NCI-H146 treated with DMSO at 0.1 percent for 48 hours (cell line): Measurements from ENCODE around the gene HOATZ.
A peak's percentile ranks its signal among the peaks of the same experiment; 100 is the strongest.

Source experiments
- DNase-seq: peaks from one replicate; lab custom pipeline; 2025; ENCODE audit not compliant: unreplicated experiment; lab: John Stamatoyannopoulos, UW

HOATZ gene

DNA sequence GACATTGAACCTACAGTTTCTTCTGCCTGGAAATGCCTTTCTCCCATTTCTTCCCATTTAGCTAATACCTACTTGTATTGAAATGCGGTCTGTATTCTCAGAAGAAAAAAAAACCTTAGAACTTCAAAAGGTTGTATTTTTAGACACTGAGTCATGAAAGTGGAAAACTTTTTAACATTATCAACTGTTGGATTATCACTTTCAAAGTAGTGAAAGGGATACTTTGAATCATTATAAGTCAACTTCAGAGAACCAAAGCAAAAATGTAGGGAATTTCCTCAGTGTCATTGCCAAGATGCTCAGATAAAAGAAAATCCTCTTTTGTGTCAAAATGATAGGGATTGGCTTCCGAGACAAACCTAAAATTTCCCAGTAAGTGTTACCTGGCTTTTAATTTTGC is 6.6 kb downstream of the HOATZ start:
- DNase-seq: no peak

GRCh38 chr11:111522426-111522825 is 7.8 kb downstream of the HOATZ start:
- DNase-seq: no peak

- DNase-seq: no peak
Observed at GRCh38 chr11:111523343-111523742, 8.8 kb downstream of the HOATZ start.

DNA sequence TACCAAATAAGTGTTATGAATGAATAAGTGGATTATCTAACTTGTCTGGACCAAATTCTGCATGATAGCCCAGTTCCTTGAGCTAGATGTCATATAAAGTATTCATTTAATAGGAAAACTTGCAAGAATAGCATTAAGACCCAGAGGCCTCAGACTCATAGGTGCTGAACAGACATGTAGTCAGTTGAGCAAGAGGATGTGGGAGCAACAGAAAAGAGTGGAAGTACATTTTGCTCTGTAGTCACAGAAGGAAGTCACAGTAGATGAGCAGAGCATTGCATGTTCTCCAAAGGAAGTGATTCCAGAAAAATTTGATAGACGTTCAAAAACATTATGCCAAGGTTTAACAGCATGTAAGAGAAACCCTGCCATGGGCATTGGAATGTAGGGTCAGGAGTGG is 9.5 kb downstream of the HOATZ start:
- DNase-seq: no peak

DNA sequence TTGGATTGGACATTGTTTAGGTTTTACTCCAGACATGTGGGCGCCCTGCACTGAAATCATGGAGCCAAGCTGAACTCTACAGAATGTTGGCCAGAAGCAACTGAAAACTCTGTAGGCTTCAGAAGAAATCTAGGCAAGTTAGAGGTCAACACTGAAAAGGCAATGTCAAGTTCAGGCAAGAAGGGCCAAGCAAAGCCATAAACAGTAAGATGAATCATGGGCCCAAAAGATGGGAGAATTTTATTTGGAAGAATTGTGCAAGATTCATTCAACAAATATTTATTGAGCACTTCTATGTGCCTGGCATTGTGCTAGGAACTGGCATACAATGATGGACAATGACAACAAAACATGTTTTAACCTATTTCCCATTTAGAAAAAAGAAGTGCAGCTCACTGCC is 10.9 kb downstream of the HOATZ start:
- DNase-seq: no peak

DNA sequence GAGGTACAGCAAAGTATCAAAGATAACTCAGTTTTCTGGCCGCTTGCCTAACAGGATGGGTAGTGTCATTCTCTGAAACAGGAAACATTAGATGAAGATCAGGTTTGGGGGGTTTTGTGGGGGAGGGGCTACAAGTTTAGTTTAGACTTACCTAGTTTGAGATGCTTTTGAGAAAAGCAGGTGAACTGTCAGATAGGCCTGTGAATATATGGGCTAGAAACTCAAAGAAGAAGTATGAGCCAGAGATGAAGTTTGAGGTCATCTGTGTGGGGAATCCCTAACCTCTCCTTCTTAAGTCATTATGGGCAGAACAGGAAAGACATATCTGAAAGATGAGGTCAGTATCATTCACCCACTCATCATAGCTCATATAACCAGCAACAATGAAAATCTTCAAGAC is 11.9 kb downstream of the HOATZ start:
- no peak for DNase-seq

DNA sequence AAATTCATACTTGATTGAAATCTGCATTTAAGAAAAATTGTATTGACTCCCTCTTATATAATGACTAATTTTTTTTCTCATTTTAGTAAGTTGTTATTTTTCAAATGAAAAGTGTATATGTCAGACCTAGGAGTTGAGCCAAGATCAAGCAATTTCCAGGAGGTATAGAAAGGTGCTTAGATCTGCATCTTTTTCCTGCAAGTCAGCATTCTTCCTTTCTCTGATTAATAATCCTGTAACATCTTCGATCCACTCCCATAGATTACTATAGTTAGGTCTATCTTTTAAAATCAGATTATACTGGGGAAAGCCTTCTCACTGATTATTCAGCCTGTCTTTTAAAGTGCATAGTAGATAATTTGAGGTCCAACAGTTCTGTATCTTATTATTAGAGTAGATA is 12.7 kb downstream of the HOATZ start:
- DNase-seq: no peak

GRCh38 chr11:111528557-111528956 is 14.0 kb downstream of the HOATZ start:
- no peak for DNase-seq

- DNase-seq: no peak
Observed at GRCh38 chr11:111530091-111530490, 15.5 kb downstream of the HOATZ start.

- DNase-seq: no peak
Observed at GRCh38 chr11:111531136-111531535, 16.6 kb downstream of the HOATZ start.

DNA sequence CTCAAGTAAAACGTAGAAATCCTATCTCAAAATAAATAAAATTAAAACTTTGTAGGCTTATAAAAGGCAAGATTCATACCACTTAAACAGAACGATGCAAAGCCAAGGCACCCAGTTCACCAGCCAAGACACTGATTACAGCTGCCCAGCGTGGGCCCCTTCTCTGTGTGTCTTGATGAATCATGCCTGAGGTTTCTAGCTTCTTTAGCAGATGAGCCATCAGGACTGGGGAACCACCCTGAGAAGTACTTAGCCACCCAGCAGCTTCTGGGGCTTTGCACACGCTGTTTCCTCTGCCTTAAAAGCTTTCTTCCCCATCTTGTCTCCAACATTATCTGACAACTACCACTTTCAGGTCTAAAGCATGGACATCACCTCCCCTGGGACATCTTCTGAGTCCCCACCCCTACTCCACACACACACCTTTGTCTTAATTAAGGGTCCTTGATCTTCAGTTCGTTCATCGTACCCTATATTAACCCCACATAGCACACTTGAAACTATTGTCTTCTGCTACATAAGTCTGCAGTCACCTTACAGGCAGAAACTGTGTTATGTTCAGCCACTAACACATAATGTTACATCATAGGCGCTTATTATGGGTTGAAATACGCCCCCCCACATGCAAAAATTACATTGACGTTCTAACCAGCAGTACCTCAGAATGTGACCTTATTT is 17.2 kb downstream of the HOATZ start:
- DNase-seq: no peak

DNA sequence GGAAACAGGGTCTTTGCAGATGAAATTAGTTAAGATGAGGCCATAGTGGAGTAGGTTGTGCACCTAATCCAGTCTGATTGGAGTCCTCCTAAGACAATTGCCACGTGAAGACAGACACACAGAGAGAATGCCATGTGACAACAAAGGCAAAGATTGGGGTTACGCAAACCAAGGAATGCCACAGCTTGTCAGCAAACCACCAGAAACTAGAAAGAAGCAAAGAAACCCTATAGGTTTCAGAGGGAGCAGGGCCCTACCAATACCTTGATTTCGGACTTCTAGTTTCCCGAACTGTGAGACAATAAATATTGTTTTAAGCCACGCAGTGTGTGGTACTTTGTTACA is 17.8 kb downstream of the HOATZ start:
- DNase-seq: no peak

DNA sequence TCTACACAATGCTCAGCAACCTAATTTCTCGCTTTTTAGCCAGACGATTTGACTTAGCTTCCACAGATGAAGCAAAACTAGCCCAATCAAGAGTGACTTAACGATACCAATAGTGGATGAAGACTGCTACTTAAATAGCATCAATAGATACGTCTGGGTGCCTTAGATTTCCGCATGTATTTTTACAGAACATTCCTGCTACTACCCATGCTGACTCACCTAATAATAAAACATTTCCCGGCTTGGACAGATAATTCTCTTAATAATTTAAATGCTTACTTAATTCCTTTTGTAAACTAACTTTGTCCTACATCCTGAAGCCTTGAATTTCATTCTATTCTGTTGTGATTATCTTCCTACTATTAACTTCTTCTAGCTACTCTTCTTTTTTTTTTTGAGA is 20.7 kb downstream of the HOATZ start:
- DNase-seq: no peak

GRCh38 chr11:111537336-111537860 is 22.8 kb downstream of the HOATZ start:
- no peak for DNase-seq

DNA sequence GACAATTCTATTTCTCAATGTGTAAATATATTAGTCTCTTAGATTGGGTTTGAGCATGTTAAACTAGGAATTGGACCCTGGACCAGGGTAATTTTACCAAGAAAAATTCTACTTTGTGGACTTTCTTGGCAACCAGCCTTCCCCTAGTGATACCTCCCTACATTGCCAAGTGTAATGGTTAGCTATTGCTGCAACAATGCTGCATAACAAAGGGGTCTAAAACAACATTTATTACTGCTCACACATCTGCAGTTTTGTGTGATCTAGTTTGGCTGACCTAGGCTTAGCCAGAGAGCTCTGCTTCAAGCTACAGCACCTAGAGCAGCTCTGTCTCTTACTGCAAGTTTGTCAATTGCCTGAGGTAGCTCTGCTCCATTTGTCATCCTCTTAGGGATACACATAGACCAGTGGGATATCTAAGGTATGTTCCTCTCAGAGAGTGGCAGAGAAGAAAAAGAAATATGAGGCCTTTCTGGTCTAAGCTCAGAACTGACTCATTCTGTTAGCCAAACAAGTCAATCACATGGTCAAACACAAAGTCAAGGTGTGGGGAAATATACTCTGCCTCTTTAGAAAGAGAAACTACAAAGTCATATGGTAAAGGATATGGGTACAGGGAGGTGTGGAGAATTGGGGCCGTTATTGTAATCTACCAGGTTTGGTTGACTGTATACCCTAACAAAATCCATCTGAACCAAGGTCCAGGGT is 24.0 kb downstream of the HOATZ start:
- DNase-seq: no peak

DNA sequence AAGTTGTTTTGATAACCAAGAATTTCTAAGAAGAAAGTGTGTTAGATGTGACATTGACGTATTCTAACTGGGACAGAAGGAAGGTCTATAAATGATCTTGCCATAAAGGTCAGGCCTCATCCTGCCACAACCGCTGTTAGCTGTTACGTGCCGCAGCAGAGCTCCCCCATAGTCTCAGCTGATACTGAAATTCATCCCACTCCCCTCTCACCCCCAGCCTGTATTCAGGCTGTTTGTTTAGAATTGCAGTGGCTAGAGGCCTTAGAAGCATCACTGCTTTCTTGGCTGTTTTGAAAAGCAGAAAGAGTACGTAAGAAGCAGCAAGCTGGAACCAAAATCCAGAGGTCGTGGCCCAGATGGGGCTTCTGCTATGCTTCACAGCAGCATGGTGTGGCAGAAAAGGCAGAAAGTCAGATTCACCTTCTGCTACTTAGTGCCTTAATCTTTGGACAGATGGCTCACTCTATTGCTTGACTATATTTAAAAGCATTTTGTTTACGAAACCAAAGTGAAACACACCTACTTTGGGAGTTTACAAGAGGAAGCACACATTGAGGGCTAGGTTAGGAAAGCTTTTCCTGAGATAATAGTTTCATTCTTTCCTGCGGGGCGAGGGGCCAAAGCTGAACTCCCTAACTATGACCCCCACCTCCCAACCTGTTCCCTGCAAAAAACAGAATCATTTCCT is 25.0 kb downstream of the HOATZ start:
- DNase-seq: no peak

DNA sequence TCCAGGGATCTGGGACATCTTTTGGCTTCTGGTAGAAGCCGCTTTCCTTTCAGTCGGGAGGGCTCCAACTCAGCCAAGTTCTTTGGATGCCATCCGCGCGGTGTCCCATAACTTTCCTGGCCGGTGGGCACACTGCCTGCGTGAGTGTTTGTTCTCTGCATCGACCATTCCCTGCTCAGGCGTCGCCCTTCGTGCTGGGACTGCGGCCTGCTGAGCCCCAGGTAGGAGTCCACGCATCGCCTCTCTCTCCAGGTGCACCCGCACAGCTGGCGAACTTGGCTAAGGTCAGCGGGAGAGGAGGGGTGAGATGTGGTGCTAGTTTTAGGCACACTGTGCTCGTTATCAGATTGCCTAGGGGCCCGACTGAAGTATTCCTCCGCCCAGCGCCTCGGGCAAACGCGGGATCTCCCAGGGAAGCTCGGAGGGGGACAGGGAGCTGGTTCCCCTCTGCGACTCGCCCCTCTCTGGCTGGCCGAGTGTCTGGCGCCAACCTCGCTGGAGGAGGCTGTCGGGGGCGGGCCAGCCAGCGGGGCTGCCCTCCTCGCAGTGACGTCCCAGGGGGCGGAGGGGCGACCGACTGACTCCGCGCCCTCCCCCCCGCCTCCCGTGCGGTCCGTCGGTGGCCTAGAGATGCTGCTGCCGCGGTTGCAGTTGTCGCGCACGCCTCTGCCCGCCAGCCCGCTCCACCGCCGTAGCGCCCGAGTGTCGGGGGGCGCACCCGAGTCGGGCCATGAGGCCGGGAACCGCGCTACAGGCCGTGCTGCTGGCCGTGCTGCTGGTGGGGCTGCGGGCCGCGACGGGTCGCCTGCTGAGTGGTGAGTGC is 25.7 kb downstream of the HOATZ start, which contains the start of gene LAYN:
Gene LAYN, plus strand, starts transcription at position 607 of the 823 bp plus-strand sequence. Its CDS starts 124 bp downstream, at position 731.
- DNase-seq: peak; percentile 21

- no peak for DNase-seq
Observed at GRCh38 chr11:111540937-111541253, 26.3 kb downstream of the HOATZ start.

DNA sequence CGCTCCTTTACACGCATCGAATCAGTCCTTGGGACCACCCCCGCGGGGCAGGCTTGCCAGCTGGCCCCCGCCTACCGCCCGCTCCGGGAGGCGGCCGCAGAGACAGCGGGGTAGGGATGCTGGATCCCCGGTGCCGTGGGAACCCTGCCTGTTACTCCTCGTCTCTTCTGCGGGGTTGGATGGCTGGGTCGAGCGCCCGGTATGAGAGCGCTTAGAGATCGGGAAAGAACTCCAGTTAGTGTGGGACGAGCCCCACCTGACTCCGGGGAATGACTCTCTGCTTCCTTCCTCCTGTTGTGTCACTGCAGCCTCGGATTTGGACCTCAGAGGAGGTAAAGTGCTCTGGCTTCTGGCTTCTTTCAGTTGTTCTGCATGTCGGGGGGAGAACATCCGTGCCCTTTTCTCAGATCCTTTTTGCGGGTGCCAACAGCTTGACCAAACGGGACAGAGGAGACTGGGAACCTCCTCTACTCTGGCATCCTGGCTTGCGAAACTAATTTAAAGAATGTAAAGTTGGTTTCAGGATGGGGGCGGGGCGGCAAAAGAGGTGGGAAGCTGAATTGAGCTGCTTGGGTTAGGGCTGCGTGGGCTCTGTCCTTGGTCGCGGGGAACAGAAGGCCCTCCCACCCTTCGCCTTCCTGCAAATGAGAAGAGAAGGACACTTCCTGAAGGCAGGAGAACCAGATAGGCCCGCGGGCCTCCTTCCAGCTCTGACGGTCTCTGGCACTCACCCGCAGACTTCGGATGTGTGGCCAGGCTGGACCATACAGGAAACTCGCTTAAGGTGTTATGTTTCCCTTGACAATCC is 26.9 kb downstream of the HOATZ start:
- no peak for DNase-seq

GRCh38 chr11:111542606-111543275 is 28.2 kb downstream of the HOATZ start:
- no peak for DNase-seq
